Prostate gland (tissue), 2 donors: ENCODE results near the gene SLC25A36.
"Not testable (repeated sequence)": the region's sequence is repeated elsewhere in the genome, so short reads cannot be mapped to it uniquely, and the experiment has no call there.

Experiments used
- POLR2AphosphoS5 ChIP-seq: sonication (generic); formaldehyde crosslinking; IDR thresholded peaks from one replicate; pipeline ENCODE4 v1.6.1; 2017; ENCODE audit warnings: antibody characterized with exemption
- TF ChIP-seq, protein P1 (sequence below), 4 experiments: fragments of 200-600 bp in 2 of 4; fragments of 450-650 bp in 2 of 4; sonication (generic) in 2 of 4; IDR thresholded peaks; 1 replicate in 3 of 4; 2 replicates in 1 of 4; pipeline ENCODE4 v1.5.1; 2016 to 2019; ENCODE audit warnings: antibody characterized with exemption in 4 of 4, mild to moderate bottlenecking in 2 of 4, moderate library complexity in 2 of 4

DNA sequence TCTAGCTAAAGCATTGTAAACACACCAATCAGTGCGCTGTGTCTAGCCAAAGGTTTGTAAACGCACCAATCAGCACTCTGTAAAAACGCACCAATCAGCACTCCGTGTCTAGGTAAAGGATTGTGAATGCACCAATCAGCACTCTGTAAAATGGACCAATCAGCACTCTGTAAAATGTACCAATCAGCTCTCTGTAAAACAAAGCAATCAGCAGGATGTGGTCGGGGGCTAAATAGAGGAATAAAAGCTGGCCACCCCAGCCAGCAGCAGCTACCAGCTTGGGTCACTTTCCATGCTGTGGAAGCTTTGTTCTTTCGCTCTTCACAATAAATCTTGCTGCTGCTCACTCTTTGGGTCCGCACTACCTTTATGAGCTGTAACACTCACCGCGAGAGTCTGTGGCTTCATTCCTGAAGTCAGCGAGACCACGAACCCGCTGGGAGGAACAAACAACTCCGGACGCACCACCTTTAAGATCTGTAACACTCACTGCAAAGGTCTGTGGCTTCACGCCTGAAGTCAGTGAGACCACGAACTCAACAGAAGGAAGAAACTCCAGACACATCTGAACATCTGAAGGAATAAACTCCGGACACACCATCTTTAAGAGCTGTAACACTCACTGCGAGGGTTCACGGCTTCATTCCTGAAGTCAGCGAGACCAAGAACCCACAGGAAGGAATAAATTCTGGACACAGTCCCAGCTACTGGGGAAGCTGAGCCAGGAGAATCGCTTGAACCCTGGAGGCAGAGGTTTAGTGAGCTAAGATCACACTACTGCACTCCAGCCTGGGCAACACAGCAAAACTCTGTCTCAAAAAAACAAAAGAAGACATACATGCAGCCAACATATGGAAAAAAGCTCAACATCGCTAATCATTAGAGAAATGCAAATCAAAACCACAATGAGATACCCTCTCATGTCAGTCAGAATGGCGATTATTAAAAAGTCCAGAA lies 76.0 kb downstream of the SLC25A36 start:
- TF ChIP-seq, protein P1, sequence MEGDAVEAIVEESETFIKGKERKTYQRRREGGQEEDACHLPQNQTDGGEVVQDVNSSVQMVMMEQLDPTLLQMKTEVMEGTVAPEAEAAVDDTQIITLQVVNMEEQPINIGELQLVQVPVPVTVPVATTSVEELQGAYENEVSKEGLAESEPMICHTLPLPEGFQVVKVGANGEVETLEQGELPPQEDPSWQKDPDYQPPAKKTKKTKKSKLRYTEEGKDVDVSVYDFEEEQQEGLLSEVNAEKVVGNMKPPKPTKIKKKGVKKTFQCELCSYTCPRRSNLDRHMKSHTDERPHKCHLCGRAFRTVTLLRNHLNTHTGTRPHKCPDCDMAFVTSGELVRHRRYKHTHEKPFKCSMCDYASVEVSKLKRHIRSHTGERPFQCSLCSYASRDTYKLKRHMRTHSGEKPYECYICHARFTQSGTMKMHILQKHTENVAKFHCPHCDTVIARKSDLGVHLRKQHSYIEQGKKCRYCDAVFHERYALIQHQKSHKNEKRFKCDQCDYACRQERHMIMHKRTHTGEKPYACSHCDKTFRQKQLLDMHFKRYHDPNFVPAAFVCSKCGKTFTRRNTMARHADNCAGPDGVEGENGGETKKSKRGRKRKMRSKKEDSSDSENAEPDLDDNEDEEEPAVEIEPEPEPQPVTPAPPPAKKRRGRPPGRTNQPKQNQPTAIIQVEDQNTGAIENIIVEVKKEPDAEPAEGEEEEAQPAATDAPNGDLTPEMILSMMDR (IDR thresholded peaks at IDR 0.05): not testable (repeated sequence)
- not testable (repeated sequence) for TF ChIP-seq POLR2AphosphoS5
